Prostate gland (tissue), 2 donors: ENCODE data around the gene PADI2.
"Not testable (repeated sequence)": the region's sequence is repeated elsewhere in the genome, so short reads cannot be mapped to it uniquely, and the experiment has no call there.

Experiments
- POLR2A ChIP-seq: fragments of 450-650 bp; IDR thresholded peaks from one replicate; pipeline ENCODE4 v1.6.1; 2016; ENCODE audit warnings: antibody characterized with exemption, mild to moderate bottlenecking
- POLR2AphosphoS5 ChIP-seq: sonication (generic); formaldehyde crosslinking; IDR thresholded peaks from one replicate; pipeline ENCODE4 v1.6.1; 2017; ENCODE audit warnings: antibody characterized with exemption
- TF ChIP-seq, protein P1 (sequence below), 4 experiments: fragments of 200-600 bp in 2 of 4; fragments of 450-650 bp in 2 of 4; sonication (generic) in 2 of 4; IDR thresholded peaks; 1 replicate in 3 of 4; 2 replicates in 1 of 4; pipeline ENCODE4 v1.5.1; 2016 to 2019; ENCODE audit warnings: antibody characterized with exemption in 4 of 4, mild to moderate bottlenecking in 2 of 4, moderate library complexity in 2 of 4

DNA sequence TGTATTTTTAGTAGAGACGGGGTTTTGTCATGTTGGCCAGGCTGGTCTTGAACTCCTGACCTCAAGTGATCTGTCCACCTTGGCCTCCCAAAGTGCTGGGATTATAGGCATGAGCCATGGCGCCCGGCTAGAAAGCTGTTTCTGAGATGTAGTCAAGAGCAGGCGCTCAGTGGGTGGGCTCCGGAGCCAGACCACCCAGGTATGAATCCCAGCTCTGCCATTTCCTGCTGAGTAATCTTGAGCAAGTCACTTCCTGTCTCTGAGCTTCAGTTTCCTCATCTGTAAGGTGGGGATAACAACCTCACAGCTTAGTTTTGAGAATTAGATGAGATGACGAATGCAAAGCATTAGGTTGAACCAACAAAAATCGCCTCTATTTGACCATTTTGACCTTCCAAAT is 56.5 kb downstream of the PADI2 start:
- TF ChIP-seq, protein P1, sequence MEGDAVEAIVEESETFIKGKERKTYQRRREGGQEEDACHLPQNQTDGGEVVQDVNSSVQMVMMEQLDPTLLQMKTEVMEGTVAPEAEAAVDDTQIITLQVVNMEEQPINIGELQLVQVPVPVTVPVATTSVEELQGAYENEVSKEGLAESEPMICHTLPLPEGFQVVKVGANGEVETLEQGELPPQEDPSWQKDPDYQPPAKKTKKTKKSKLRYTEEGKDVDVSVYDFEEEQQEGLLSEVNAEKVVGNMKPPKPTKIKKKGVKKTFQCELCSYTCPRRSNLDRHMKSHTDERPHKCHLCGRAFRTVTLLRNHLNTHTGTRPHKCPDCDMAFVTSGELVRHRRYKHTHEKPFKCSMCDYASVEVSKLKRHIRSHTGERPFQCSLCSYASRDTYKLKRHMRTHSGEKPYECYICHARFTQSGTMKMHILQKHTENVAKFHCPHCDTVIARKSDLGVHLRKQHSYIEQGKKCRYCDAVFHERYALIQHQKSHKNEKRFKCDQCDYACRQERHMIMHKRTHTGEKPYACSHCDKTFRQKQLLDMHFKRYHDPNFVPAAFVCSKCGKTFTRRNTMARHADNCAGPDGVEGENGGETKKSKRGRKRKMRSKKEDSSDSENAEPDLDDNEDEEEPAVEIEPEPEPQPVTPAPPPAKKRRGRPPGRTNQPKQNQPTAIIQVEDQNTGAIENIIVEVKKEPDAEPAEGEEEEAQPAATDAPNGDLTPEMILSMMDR (IDR thresholded peaks at IDR 0.05): not testable (repeated sequence)
- not testable (repeated sequence) for TF ChIP-seq POLR2A, POLR2AphosphoS5
